ENCODE measurements around the gene AKAP6. TPM values are rescaled to one million over a fixed set of nuclear protein-coding genes. Genes with fewer than 3 reads are reported as not detected.

The AKAP6 gene
- total and polyA plus RNA-seq, 4 donors: 0.42 to 3.2 (median 1.7) TPM

GRCh38 chr14:32719601-32720000, 390.5 kb downstream of the AKAP6 start:
- WGBS: 79% methylated on average over 1 of the region's 1 CpG
- Histone ChIP-seq H3K4me1 (ENCODE audit: control insufficient read depth in 4 of 4, insufficient read depth in 4 of 4, low read length in 3 of 4) (peaks cover 0 to 2% (median under 1%) of the 10 kb centered on the region in 4 donors), H3K9me3 (ENCODE audit: control insufficient read depth in 4 of 4, low read length in 3 of 4) (no peaks in the 10 kb centered on the region)

GRCh38 chr14:32720927-32721326, 391.8 kb downstream of the AKAP6 start:
- no peaks in the 10 kb centered on the region for H3K36me3 ChIP-seq (ENCODE audit: control insufficient read depth in 4 of 4, insufficient read depth in 3 of 4, low read depth in 1 of 4, low read length in 3 of 4)
- WGBS: 80% methylated on average over 2 of the region's 2 CpGs

More at GRCh38 chr14:32719601-32720000, 390.5 kb downstream of the AKAP6 start:
- no peak for DNase-seq (ENCODE audit: low spot score)
- H3K36me3 ChIP-seq (ENCODE audit: control insufficient read depth in 4 of 4, insufficient read depth in 3 of 4, low read depth in 1 of 4, low read length in 3 of 4): no peaks in the 10 kb centered on the region
- no peaks in the 10 kb centered on the region for H3K27me3 ChIP-seq (ENCODE audit: control insufficient read depth in 4 of 4, insufficient read depth in 4 of 4, low read length in 3 of 4)
- no peak overlapping the region for H3K9ac ChIP-seq (ENCODE audit: low read depth in 1 of 2, low read length in 2 of 2)
- no peak overlapping the region for H3K4me3 ChIP-seq (ENCODE audit: low read depth in 1 of 3, low read length in 3 of 3)
- TF ChIP-seq SP1 (IDR thresholded peaks at IDR 0.05) (no peak), ZBTB33 (IDR thresholded peaks at IDR 0.05) (no peak), MAX (IDR thresholded peaks at IDR 0.05) (no peak)
- no peak overlapping the region for H3K27ac ChIP-seq (ENCODE audit: low read depth in 1 of 2, low read length in 2 of 2)

GRCh38 chr14:32722631-32723183, 393.6 kb downstream of the AKAP6 start:
- Histone ChIP-seq H3K4me3 (ENCODE audit: low read depth in 1 of 3, low read length in 3 of 3) (no peak overlapping the region), H3K9ac (ENCODE audit: low read depth in 1 of 2, low read length in 2 of 2) (no peak overlapping the region), H3K27me3 (ENCODE audit: control insufficient read depth in 4 of 4, insufficient read depth in 4 of 4, low read length in 3 of 4) (no peaks in the 10 kb centered on the region), H3K36me3 (ENCODE audit: control insufficient read depth in 4 of 4, insufficient read depth in 3 of 4, low read depth in 1 of 4, low read length in 3 of 4) (no peaks in the 10 kb centered on the region), H3K9me3 (ENCODE audit: control insufficient read depth in 4 of 4, low read length in 3 of 4) (no peaks in the 10 kb centered on the region), H3K27ac (ENCODE audit: low read depth in 1 of 2, low read length in 2 of 2) (no peak overlapping the region), H3K4me1 (ENCODE audit: control insufficient read depth in 4 of 4, insufficient read depth in 4 of 4, low read length in 3 of 4) (peaks cover 0 to 3% (median 2%) of the 10 kb centered on the region in 4 donors)
- no peak for DNase-seq (ENCODE audit: low spot score)
- WGBS: 95% methylated on average over 10 of the region's 10 CpGs
- TF ChIP-seq FOXA1 (IDR thresholded peaks at IDR 0.05) (no peak), RXRA (IDR thresholded peaks at IDR 0.05) (no peak), ATF3 (IDR thresholded peaks at IDR 0.05) (no peak), YY1 (IDR thresholded peaks at IDR 0.05) (no peak), HNF4A (conservative IDR thresholded peaks at IDR 0.05) (no peak), HNF4G (IDR thresholded peaks at IDR 0.05) (no peak), NR2F2 (IDR thresholded peaks at IDR 0.05) (no peak), EGR1 (IDR thresholded peaks at IDR 0.05; ENCODE audit: low read depth in 2 of 2) (no peak), CTCF (IDR thresholded peaks at IDR 0.05; ENCODE audit: low read depth, low read length, missing input control) (no peak), MAX (IDR thresholded peaks at IDR 0.05) (no peak), SP1 (IDR thresholded peaks at IDR 0.05) (no peak), JUND (IDR thresholded peaks at IDR 0.05) (no peak)

More at GRCh38 chr14:32720927-32721326, 391.8 kb downstream of the AKAP6 start:
- Histone ChIP-seq H3K9me3 (ENCODE audit: control insufficient read depth in 4 of 4, low read length in 3 of 4) (no peaks in the 10 kb centered on the region), H3K27ac (ENCODE audit: low read depth in 1 of 2, low read length in 2 of 2) (no peak overlapping the region), H3K9ac (ENCODE audit: low read depth in 1 of 2, low read length in 2 of 2) (no peak overlapping the region), H3K4me1 (ENCODE audit: control insufficient read depth in 4 of 4, insufficient read depth in 4 of 4, low read length in 3 of 4) (peaks cover 0 to 3% (median 2%) of the 10 kb centered on the region in 4 donors), H3K27me3 (ENCODE audit: control insufficient read depth in 4 of 4, insufficient read depth in 4 of 4, low read length in 3 of 4) (no peaks in the 10 kb centered on the region), H3K4me3 (ENCODE audit: low read depth in 1 of 3, low read length in 3 of 3) (no peak overlapping the region)
- TF ChIP-seq GABPA (IDR thresholded peaks at IDR 0.05 in 1 of 2, conservative IDR thresholded peaks at IDR 0.05 in 1 of 2): no peak
- TF ChIP-seq EGR1 (IDR thresholded peaks at IDR 0.05; ENCODE audit: low read depth in 2 of 2): no peak
- no peak for TF ChIP-seq FOXA2 (IDR thresholded peaks at IDR 0.05)
- no peak for TF ChIP-seq NR2F2 (IDR thresholded peaks at IDR 0.05)
- TF ChIP-seq TAF1 (conservative IDR thresholded peaks at IDR 0.05): no peak
- no peak for TF ChIP-seq HNF4G (IDR thresholded peaks at IDR 0.05)
- TF ChIP-seq YY1 (IDR thresholded peaks at IDR 0.05): no peak
- TF ChIP-seq RAD21 (IDR thresholded peaks at IDR 0.05): no peak
- TF ChIP-seq JUND (IDR thresholded peaks at IDR 0.05): no peak
- no peak for TF ChIP-seq MAX (IDR thresholded peaks at IDR 0.05)
- no peak for TF ChIP-seq RXRA (IDR thresholded peaks at IDR 0.05)
- TF ChIP-seq CTCF (IDR thresholded peaks at IDR 0.05; ENCODE audit: low read depth, low read length, missing input control): no peak
- TF ChIP-seq SP1 (IDR thresholded peaks at IDR 0.05): no peak
- TF ChIP-seq HNF4A (conservative IDR thresholded peaks at IDR 0.05): no peak
- no peak for DNase-seq (ENCODE audit: low spot score)
